ENCODE data around the gene TM7SF2.
"Not testable (repeated sequence)": the region's sequence is repeated elsewhere in the genome, so short reads cannot be mapped to it uniquely, and the experiment has no call there.

The TM7SF2 gene

GRCh38 chr11:65115361-65116082 is 3.9 kb downstream of the TM7SF2 start:
- TF ChIP-seq SUZ12 (IDR thresholded peaks at IDR 0.05; ENCODE audit: extremely low read depth, insufficient read depth, insufficient read length) (no peak), YY1 (IDR thresholded peaks at IDR 0.05; ENCODE audit: insufficient read depth, insufficient read length) (no peak), ZNF274 (IDR thresholded peaks at IDR 0.05; ENCODE audit: low read depth, low read length) (no peak)
- Histone ChIP-seq H3K27me3 (ENCODE audit: insufficient read depth, insufficient read length) (no peaks in the 10 kb centered on the region), H3K4me3 (ENCODE audit: insufficient read length, low read depth) (no peak overlapping the region), H3K9ac (ENCODE audit: insufficient read length, low read depth) (peak overlapping the region; percentile 96), H3K9me3 (ENCODE audit: insufficient read depth, low read length) (no peaks in the 10 kb centered on the region), H3K4me1 (ENCODE audit: insufficient read depth, insufficient read length) (peaks cover 22% of the 10 kb centered on the region), H3K36me3 (ENCODE audit: insufficient read depth, insufficient read length, low read length) (peaks cover 56% of the 10 kb centered on the region)
- DNase-seq (ENCODE audit: low read depth, low spot score) = no peak

DNA sequence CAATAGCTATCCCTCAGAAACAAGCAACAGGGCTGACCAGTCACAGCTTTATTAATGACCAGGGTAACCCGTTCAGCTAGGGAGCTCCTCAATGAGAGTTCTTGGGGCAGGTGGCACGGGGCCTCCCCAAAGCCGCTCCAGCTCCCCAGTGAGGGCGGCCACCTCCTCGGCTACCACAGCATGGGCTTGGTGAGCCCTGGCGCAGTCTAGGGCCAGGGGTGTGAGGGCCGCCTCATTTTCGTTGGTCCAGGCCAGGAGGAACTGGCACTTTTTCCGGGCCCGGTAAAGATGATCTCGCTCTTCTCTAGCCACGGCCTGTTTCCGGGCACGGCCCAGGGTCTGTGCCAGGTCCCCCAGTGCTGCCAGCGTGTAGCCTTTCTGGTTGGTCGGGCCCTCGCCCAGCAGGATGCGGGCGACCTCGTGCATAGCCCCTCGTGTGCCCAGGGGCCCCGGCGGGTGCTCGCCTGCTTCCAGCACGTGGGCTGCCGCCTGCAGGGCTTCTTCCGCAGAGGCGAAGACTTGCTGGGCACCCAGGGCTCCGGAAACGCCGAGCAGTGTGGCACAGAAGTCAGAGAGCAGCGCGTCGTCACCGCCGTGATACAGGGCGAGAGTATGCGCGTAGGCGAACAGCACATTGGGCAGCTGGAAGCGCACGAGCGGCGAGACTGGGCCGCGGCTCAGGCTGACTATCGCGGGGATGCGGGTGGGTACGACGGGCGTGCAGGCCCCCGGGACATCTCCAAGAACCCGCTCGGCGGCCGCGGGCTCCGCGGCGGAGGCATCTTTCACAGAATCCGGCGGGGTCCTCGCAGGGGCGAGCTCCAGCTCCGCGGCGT is 4.9 kb downstream of the TM7SF2 start:
- Histone ChIP-seq H3K27me3 (ENCODE audit: insufficient read depth, insufficient read length) (no peaks in the 10 kb centered on the region), H3K4me1 (ENCODE audit: insufficient read depth, insufficient read length) (peaks cover 17% of the 10 kb centered on the region), H3K9me3 (ENCODE audit: insufficient read depth, low read length) (no peaks in the 10 kb centered on the region), H3K4me3 (ENCODE audit: insufficient read length, low read depth) (peak overlapping the region; percentile 96), H3K36me3 (ENCODE audit: insufficient read depth, insufficient read length, low read length) (peaks cover 62% of the 10 kb centered on the region), H3K9ac (ENCODE audit: insufficient read length, low read depth) (peak overlapping the region; percentile 96)
- TF ChIP-seq YY1 (IDR thresholded peaks at IDR 0.05; ENCODE audit: insufficient read depth, insufficient read length) (no peak), ZNF274 (IDR thresholded peaks at IDR 0.05; ENCODE audit: low read depth, low read length) (no peak)
- DNase-seq (ENCODE audit: low read depth, low spot score) = no peak

- Histone ChIP-seq H3K4me1 (ENCODE audit: insufficient read depth, insufficient read length) (peaks cover 17% of the 10 kb centered on the region), H3K9me3 (ENCODE audit: insufficient read depth, low read length) (no peaks in the 10 kb centered on the region), H3K27me3 (ENCODE audit: insufficient read depth, insufficient read length) (no peaks in the 10 kb centered on the region), H3K9ac (ENCODE audit: insufficient read length, low read depth) (peak within 1 kb of the TSS; percentile 96), H3K36me3 (ENCODE audit: insufficient read depth, insufficient read length, low read length) (peaks cover 64% of the 10 kb centered on the region), H3K4me3 (ENCODE audit: insufficient read length, low read depth) (peak within 1 kb of the TSS; percentile 96)
- TF ChIP-seq SUZ12 (IDR thresholded peaks at IDR 0.05; ENCODE audit: extremely low read depth, insufficient read depth, insufficient read length) = no peak
- TF ChIP-seq YY1 (IDR thresholded peaks at IDR 0.05; ENCODE audit: insufficient read depth, insufficient read length) = no peak
- TF ChIP-seq ZNF274 (IDR thresholded peaks at IDR 0.05; ENCODE audit: low read depth, low read length) = no peak
- peak; percentile 100 for DNase-seq (ENCODE audit: low read depth, low spot score)
Measured at GRCh38 chr11:65117206-65118096, 5.8 kb downstream of the TM7SF2 start, which contains the start of gene ZNHIT2. ZNHIT2 (minus strand) TSS chr11:65117701; CDS start chr11:65117653, 48 bp downstream.

DNA sequence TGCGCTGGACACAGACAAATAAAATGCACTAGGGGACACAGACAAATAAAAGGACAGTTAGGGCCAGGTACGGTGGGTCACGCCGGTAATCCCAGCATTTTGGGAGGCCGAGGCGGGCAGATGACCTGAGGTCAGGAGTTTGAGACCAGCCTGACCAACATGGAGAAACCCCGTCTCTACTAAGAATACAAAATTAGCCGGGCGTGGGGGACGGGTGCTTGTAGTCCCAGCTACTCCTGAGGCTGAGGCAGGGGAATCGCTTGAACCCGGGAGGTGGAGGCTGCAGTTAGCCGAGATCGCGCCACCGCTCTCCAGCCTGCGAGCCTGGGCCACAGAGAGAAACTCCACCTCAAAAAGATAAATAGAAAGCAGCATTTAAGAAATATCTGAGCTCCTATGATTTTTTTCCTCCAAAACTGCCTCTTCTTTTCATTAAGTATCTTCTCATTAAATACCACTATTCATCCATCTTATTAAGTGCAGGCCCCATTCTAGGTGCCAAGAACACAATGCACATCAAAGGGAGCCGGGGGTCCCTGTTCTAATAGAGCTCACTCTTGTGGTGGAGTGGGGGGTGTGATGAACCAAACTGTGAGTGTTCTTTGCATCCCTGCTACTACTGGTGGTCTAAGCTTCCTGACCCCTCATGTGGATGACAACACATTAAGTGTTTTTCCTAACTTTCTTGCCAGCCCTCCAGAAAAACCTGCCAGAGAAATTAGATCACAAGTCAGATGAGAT is 6.6 kb downstream of the TM7SF2 start:
- H3K27me3 ChIP-seq (ENCODE audit: insufficient read depth, insufficient read length) = no peaks in the 10 kb centered on the region
- no peaks in the 10 kb centered on the region for H3K9me3 ChIP-seq (ENCODE audit: insufficient read depth, low read length)
- H3K4me3 ChIP-seq (ENCODE audit: insufficient read length, low read depth) = no peak overlapping the region
- DNase-seq (ENCODE audit: low read depth, low spot score) = no peak
- peaks cover 69% of the 10 kb centered on the region for H3K36me3 ChIP-seq (ENCODE audit: insufficient read depth, insufficient read length, low read length)
- peak overlapping the region; percentile 22 for H3K9ac ChIP-seq (ENCODE audit: insufficient read length, low read depth)
- TF ChIP-seq SUZ12 (IDR thresholded peaks at IDR 0.05; ENCODE audit: extremely low read depth, insufficient read depth, insufficient read length) = no peak
- TF ChIP-seq YY1 (IDR thresholded peaks at IDR 0.05; ENCODE audit: insufficient read depth, insufficient read length) = no peak
- no peak for TF ChIP-seq ZNF274 (IDR thresholded peaks at IDR 0.05; ENCODE audit: low read depth, low read length)
- H3K4me1 ChIP-seq (ENCODE audit: insufficient read depth, insufficient read length) = peaks cover 19% of the 10 kb centered on the region

DNA sequence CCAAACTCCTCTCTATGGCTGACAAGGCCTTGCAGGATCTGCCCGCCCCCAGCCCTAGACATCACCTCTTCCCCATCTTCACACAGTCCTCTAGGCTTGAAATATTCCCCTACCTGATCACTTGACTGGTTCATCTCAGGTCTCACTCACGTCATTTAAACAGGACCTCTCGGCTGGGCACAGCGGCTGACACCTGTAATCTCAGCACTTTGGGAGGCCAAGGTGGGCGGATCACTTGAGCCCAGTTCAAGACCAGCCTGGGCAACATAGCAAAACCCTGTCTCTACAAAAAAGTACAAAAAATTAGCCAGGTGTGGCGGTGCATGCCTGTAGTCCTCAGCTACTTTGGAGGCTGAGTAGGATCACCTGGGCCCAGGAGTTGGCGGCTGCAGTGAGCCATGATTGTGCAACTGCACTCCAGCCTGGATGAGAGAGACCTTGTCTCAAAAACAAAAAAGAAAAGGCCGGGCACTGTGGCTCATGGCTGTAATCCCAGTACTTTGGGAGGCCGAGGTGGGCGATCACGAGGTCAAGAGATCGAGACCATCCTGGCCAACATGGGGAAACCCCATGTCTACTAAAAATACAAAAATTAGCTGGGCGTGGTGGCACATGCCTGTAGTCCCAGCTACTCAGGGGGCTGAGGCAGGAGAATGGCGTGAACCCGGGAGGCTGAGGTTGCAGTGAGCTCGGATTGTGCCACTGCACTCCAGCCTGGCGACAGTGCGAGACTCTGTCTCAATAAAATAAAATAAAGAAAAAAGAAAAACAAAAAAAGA is 7.4 kb downstream of the TM7SF2 start:
- not testable (repeated sequence) for DNase-seq (ENCODE audit: low read depth, low spot score); H3K4me3 ChIP-seq (ENCODE audit: insufficient read length, low read depth); H3K9me3 ChIP-seq (ENCODE audit: insufficient read depth, low read length); H3K9ac ChIP-seq (ENCODE audit: insufficient read length, low read depth); H3K27me3 ChIP-seq (ENCODE audit: insufficient read depth, insufficient read length)
- Histone ChIP-seq H3K36me3 (ENCODE audit: insufficient read depth, insufficient read length, low read length) (peaks cover 71% of the 10 kb centered on the region), H3K4me1 (ENCODE audit: insufficient read depth, insufficient read length) (peaks cover 20% of the 10 kb centered on the region)

DNA sequence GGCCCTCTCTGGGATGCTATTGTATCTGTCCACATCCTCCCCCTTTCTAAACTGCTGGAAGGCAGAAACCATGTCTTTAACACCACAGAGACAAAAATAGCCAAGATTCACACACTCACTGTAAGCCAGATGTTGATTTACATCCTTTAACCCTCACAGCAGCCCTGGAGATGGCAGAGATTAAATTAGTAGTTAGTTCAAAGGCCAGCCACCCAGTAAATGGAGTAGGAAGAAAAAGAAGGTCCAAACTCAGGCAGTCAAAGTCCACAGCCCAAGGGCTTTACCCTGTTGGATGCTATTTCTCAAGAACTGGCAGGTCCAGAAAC is 8.0 kb downstream of the TM7SF2 start:
- Histone ChIP-seq H3K27me3 (ENCODE audit: insufficient read depth, insufficient read length) (no peaks in the 10 kb centered on the region), H3K4me1 (ENCODE audit: insufficient read depth, insufficient read length) (peaks cover 19% of the 10 kb centered on the region), H3K9me3 (ENCODE audit: insufficient read depth, low read length) (no peaks in the 10 kb centered on the region), H3K36me3 (ENCODE audit: insufficient read depth, insufficient read length, low read length) (peaks cover 71% of the 10 kb centered on the region), H3K4me3 (ENCODE audit: insufficient read length, low read depth) (no peak overlapping the region), H3K9ac (ENCODE audit: insufficient read length, low read depth) (peak overlapping the region; percentile 98)
- TF ChIP-seq SUZ12 (IDR thresholded peaks at IDR 0.05; ENCODE audit: extremely low read depth, insufficient read depth, insufficient read length) (no peak), YY1 (IDR thresholded peaks at IDR 0.05; ENCODE audit: insufficient read depth, insufficient read length) (no peak), ZNF274 (IDR thresholded peaks at IDR 0.05; ENCODE audit: low read depth, low read length) (no peak)
- no peak for DNase-seq (ENCODE audit: low read depth, low spot score)
